ENCODE results near the gene LOXHD1.

The LOXHD1 gene

DNA sequence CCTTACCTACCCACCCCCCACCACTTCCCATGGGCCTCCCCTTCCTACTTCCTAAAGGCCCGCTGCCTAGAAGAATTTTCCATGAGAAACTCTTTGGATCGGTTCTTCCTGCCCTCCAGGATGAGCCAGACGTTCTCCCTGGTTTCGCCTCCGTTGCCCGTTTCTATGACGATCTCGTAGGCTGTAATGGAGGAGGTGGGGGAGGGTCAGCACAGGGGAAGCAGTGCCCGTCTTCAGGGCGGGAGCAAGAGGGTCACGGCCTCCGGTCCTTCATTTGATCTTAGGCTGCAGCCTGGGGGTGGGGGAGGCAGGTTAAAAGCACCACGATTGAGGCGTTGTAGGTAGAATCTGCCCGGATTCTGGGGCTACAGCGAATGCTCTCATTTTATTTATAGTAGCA lies 172.0 kb downstream of the LOXHD1 start (continued):
- TF ChIP-seq CTCF (tag by site-specific recombination; IDR thresholded peaks at IDR 0.05) (no peak), ZFHX2 (tag by site-specific recombination; conservative IDR thresholded peaks at IDR 0.05) (no peak), ZNF223 (tag by site-specific recombination; IDR thresholded peaks at IDR 0.05) (no peak)

DNA sequence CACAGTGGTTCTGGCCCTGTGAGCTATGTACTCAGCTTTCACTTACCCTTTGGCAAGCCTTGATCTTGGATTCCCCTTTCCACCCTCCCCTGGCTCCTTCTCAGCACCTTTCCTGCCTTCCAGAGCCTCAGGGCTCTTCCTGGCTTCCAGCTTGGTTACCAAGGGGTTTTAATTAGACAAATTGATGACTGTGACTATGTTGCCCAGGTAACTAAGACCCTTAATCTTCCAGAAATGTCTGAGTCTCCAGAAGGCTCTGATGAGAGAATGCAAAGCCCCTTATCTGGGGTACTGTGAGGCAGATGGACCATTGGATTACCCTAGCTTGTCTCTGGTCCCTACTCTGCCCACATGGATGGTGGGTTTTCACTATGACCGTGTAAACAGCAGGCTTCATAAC lies 174.2 kb downstream of the LOXHD1 start:
- CTCF ChIA-PET, result interaction anchor here (0.9 to 8.6 kb wide), 6 partner anchors 14 to 309 kb away, joined by 3 to 77 read pairs (median 10); a partner anchor contains a TSS
- POLR2A ChIA-PET, result no interaction called here

GRCh38 chr18:46481847-46482245 lies 175.2 kb downstream of the LOXHD1 start:
- ChIA-PET POLR2A (no interaction called here), CTCF (interaction anchor here (0.5 to 8.6 kb wide), 16 partner anchors 8 to 556 kb away, joined by 3 to 77 read pairs (median 4); a partner anchor contains a TSS)
- H3K9me3 ChIP-seq (ENCODE audit: control insufficient read depth, insufficient read depth, low read depth, low read length), result no peaks in the 10 kb centered on the region
- no peaks in the 10 kb centered on the region for H3K36me3 ChIP-seq (ENCODE audit: control insufficient read depth in 2 of 2, insufficient read depth in 1 of 2, low read length in 2 of 2)
- no peaks in the 10 kb centered on the region; the same call in 1 of the 2 replicates for H3K4me1 ChIP-seq (ENCODE audit: control insufficient read depth, insufficient read depth, low read length)
- no peak overlapping the region for H3K4me3 ChIP-seq (ENCODE audit: low read depth, low read length)
- no peak overlapping the region for H3K27ac ChIP-seq (ENCODE audit: extremely low read depth, low read depth, low read length)
- TF ChIP-seq BCL6B (tag by site-specific recombination; IDR thresholded peaks at IDR 0.05) (no peak), ZBTB8A (tag by site-specific recombination; IDR thresholded peaks at IDR 0.05) (no peak), ZNF561 (tag by site-specific recombination; IDR thresholded peaks at IDR 0.05; ENCODE audit: borderline replicate concordance) (no peak), ZNF184 (tag by site-specific recombination; IDR thresholded peaks at IDR 0.05) (no peak), ZBTB1 (tag by site-specific recombination; IDR thresholded peaks at IDR 0.05) (no peak), ZNF544 (tag by site-specific recombination; IDR thresholded peaks at IDR 0.05) (no peak), ZNF571 (tag by site-specific recombination; IDR thresholded peaks at IDR 0.05) (no peak)
- TF ChIP-seq, protein P1, sequence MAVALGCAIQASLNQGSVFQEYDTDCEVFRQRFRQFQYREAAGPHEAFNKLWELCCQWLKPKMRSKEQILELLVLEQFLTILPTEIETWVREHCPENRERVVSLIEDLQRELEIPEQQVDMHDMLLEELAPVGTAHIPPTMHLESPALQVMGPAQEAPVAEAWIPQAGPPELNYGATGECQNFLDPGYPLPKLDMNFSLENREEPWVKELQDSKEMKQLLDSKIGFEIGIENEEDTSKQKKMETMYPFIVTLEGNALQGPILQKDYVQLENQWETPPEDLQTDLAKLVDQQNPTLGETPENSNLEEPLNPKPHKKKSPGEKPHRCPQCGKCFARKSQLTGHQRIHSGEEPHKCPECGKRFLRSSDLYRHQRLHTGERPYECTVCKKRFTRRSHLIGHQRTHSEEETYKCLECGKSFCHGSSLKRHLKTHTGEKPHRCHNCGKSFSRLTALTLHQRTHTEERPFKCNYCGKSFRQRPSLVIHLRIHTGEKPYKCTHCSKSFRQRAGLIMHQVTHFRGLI (tag by site-specific recombination; IDR thresholded peaks at IDR 0.05), result no peak

More for the DNA sequence above, 174.2 kb downstream of the LOXHD1 start:
- Histone ChIP-seq H3K9me3 (ENCODE audit: control insufficient read depth, insufficient read depth, low read depth, low read length) (no peaks in the 10 kb centered on the region), H3K36me3 (ENCODE audit: control insufficient read depth in 2 of 2, insufficient read depth in 1 of 2, low read length in 2 of 2) (no peaks in the 10 kb centered on the region), H3K4me1 (ENCODE audit: control insufficient read depth, insufficient read depth, low read length) (no peaks in the 10 kb centered on the region; the same call in 1 of the 2 replicates), H3K4me3 (ENCODE audit: low read depth, low read length) (no peak overlapping the region), H3K27ac (ENCODE audit: extremely low read depth, low read depth, low read length) (no peak overlapping the region)
- TF ChIP-seq EGR2 (tag by site-specific recombination; IDR thresholded peaks at IDR 0.05; ENCODE audit: low read depth) (no peak), ZNF23 (tag by site-specific recombination; IDR thresholded peaks at IDR 0.05; ENCODE audit: borderline replicate concordance) (no peak), ZNF560 (tag by site-specific recombination; IDR thresholded peaks at IDR 0.05; ENCODE audit: borderline replicate concordance) (no peak), ZBTB8A (tag by site-specific recombination; IDR thresholded peaks at IDR 0.05) (no peak), ZBTB10 (tag by site-specific recombination; IDR thresholded peaks at IDR 0.05) (no peak), PRDM10 (tag by site-specific recombination; IDR thresholded peaks at IDR 0.05) (no peak), RBAK (tag by site-specific recombination; IDR thresholded peaks at IDR 0.05) (no peak), ZNF48 (tag by site-specific recombination; IDR thresholded peaks at IDR 0.05) (no peak), ZNF670 (tag by site-specific recombination; IDR thresholded peaks at IDR 0.05; ENCODE audit: low read depth) (no peak)

Data from HEK293 (cell line).